Common myeloid progenitor, CD34-positive (primary cell): ENCODE data around the gene SURF2.

Experiments used
- CTCF ChIA-PET: fragments of 350-600 bp; sonication (Branson Sonifier 250); formaldehyde crosslinking; loops from one replicate; lab custom pipeline; 2021; ENCODE audit warnings: antibody characterized with exemption; lab: Charles Lee
- POLR2A ChIA-PET: fragments of 350-600 bp; sonication (Branson Sonifier 250); formaldehyde crosslinking; loops from one replicate; lab custom pipeline; 2021; ENCODE audit warnings: antibody characterized with exemption; lab: Charles Lee
- DNase-seq, 3 donors: peaks; one replicate each; pipeline versions ENCODE4 v3.0.0 to v3.0.0-alpha.2; 2013
- H3K27ac ChIP-seq, 2 experiments: 1 replicate in 1 of 2; 2 replicates in 1 of 2; pipeline ENCODE4 v1.7.0; 2013; ENCODE audit warnings: inconsistent platforms in 2 of 2, low read length in 2 of 2, mild to moderate bottlenecking in 2 of 2, low read depth in 1 of 2, moderate library complexity in 1 of 2; ENCODE audit not compliant: severe bottlenecking in 2 of 2, insufficient read depth in 1 of 2, poor library complexity in 1 of 2
- H3K27me3 ChIP-seq, 5 experiments: replicated peaks in 2 of 5; 1 replicate in 3 of 5; 2 replicates in 2 of 5; pipeline versions ENCODE4 v1.6.1 to v1.7.0; 2013; ENCODE audit warnings: low read length in 4 of 5, mild to moderate bottlenecking in 2 of 5, moderate library complexity in 2 of 5, inconsistent platforms in 1 of 5; ENCODE audit not compliant: insufficient read depth in 5 of 5, control insufficient read depth in 4 of 5
- H3K36me3 ChIP-seq, 4 experiments: 1 replicate in 2 of 4; 2 replicates in 2 of 4; pipeline versions ENCODE4 v1.6.1 to v1.7.0; 2013; ENCODE audit warnings: low read length in 3 of 4, control low read depth in 1 of 4, mild to moderate bottlenecking in 1 of 4; ENCODE audit not compliant: control insufficient read depth in 4 of 4, insufficient read depth in 4 of 4
- H3K4me1 ChIP-seq, 4 experiments: 1 replicate in 3 of 4; 2 replicates in 1 of 4; pipeline versions ENCODE4 v1.6.1 to v1.7.1; 2013; ENCODE audit warnings: low read length in 3 of 4, mild to moderate bottlenecking in 3 of 4, control low read depth in 1 of 4, inconsistent platforms in 1 of 4, moderate library complexity in 1 of 4; ENCODE audit not compliant: control insufficient read depth in 4 of 4, insufficient read depth in 4 of 4; ENCODE audit errors: control extremely low read depth in 1 of 4
- H3K4me3 ChIP-seq, 7 experiments: 1 replicate in 4 of 7; 2 replicates in 3 of 7; pipeline versions ENCODE4 v1.5.1 to v1.7.0; 2013; ENCODE audit warnings: mild to moderate bottlenecking in 7 of 7, low read length in 6 of 7, moderate library complexity in 6 of 7, inconsistent platforms in 2 of 7, low read depth in 2 of 7, control low read depth in 1 of 7; ENCODE audit not compliant: insufficient read depth in 4 of 7, control insufficient read depth in 1 of 7; ENCODE audit errors: extremely low read depth in 1 of 7
- H3K9me3 ChIP-seq, 5 experiments: 1 replicate in 4 of 5; 2 replicates in 1 of 5; pipeline versions ENCODE4 v1.6.1 to v1.7.1; 2013; ENCODE audit warnings: low read length in 4 of 5, mild to moderate bottlenecking in 2 of 5, inconsistent platforms in 1 of 5, low read depth in 1 of 5, moderate library complexity in 1 of 5; ENCODE audit not compliant: control insufficient read depth in 4 of 5, insufficient read depth in 2 of 5; ENCODE audit errors: control extremely low read depth in 1 of 5
- WGBS: methylation state at CpG from one replicate; pipeline ENCODE4 v1.1.5; 2013; ENCODE audit not compliant: insufficient coverage; 5-methylcytosine and 5-hydroxymethylcytosine counted together

The SURF2 gene

GRCh38 chr9:133342069-133342406 lies 14.3 kb upstream of the SURF2 start:
- WGBS = 95% methylated on average over 12 of the region's 12 CpGs
- Histone ChIP-seq H3K36me3 (peaks cover 6 to 69% (median 33%) of the 10 kb centered on the region in 4 experiments), H3K27ac (peak overlapping the region in 1 of 2 experiments; percentile 65)

GRCh38 chr9:133342570-133342969 lies 13.8 kb upstream of the SURF2 start:
- DNase-seq = peak in 2 of 3 donors; percentile 26 to 31
- POLR2A ChIA-PET = no interaction called here
- H3K4me3 ChIP-seq = no peak overlapping the region
- peaks cover 6 to 69% (median 33%) of the 10 kb centered on the region in 4 experiments for H3K36me3 ChIP-seq
- H3K9me3 ChIP-seq = no peaks in the 10 kb centered on the region
- H3K27ac ChIP-seq = peak overlapping the region in 1 of 2 experiments; percentile 65
- WGBS = 90% methylated on average over 11 of the region's 11 CpGs
- CTCF ChIA-PET = interaction anchor here (0.8 to 3.0 kb wide), 9 partner anchors 8 to 156 kb away, joined by 3 to 18 read pairs (median 8); no protein-coding TSS in a partner anchor
- H3K4me1 ChIP-seq = peaks cover 3 to 62% (median 60%) of the 10 kb centered on the region in 4 experiments
- no peaks in the 10 kb centered on the region for H3K27me3 ChIP-seq

More at GRCh38 chr9:133342069-133342406, 14.3 kb upstream of the SURF2 start:
- ChIA-PET POLR2A (interaction anchor here (0.9 kb wide), 1 partner anchor 133 kb away, joined by 3 read pairs; no protein-coding TSS in a partner anchor), CTCF (interaction anchor here (0.8 to 3.0 kb wide), 10 partner anchors 8 to 156 kb away, joined by 3 to 18 read pairs (median 6); no protein-coding TSS in a partner anchor)
- Histone ChIP-seq H3K4me3 (peak overlapping the region in 1 of 7 experiments; percentile 23), H3K9me3 (no peaks in the 10 kb centered on the region), H3K27me3 (no peaks in the 10 kb centered on the region), H3K4me1 (peaks cover 3 to 61% (median 57%) of the 10 kb centered on the region in 4 experiments)
- no peak for DNase-seq

GRCh38 chr9:133344071-133344470 lies 12.3 kb upstream of the SURF2 start:
- Histone ChIP-seq H3K4me1 (peaks cover 6 to 63% (median 61%) of the 10 kb centered on the region in 4 experiments), H3K27ac (no peak overlapping the region), H3K4me3 (no peak overlapping the region), H3K36me3 (peaks cover 7 to 67% (median 30%) of the 10 kb centered on the region in 4 experiments), H3K9me3 (no peaks in the 10 kb centered on the region), H3K27me3 (no peaks in the 10 kb centered on the region)
- POLR2A ChIA-PET = no interaction called here
- CTCF ChIA-PET = interaction anchor here (0.9 to 1.9 kb wide), 3 partner anchors 13 to 156 kb away, joined by 3 to 9 read pairs (median 4); no protein-coding TSS in a partner anchor
- 97% methylated on average over 18 of the region's 19 CpGs for WGBS
- DNase-seq = no peak

GRCh38 chr9:133344979-133345378 lies 11.4 kb upstream of the SURF2 start:
- no peaks in the 10 kb centered on the region for H3K27me3 ChIP-seq
- WGBS = 96% methylated on average over 11 of the region's 12 CpGs
- no peaks in the 10 kb centered on the region for H3K9me3 ChIP-seq
- DNase-seq = no peak
- ChIA-PET CTCF (interaction anchor here (1.5 kb wide), 1 partner anchor 157 kb away, joined by 4 read pairs; no protein-coding TSS in a partner anchor), POLR2A (no interaction called here)
- no peak overlapping the region for H3K27ac ChIP-seq
- peaks cover 4 to 63% (median 61%) of the 10 kb centered on the region in 4 experiments for H3K4me1 ChIP-seq
- H3K36me3 ChIP-seq = peaks cover 11 to 70% (median 34%) of the 10 kb centered on the region in 4 experiments
- H3K4me3 ChIP-seq = no peak overlapping the region

DNA sequence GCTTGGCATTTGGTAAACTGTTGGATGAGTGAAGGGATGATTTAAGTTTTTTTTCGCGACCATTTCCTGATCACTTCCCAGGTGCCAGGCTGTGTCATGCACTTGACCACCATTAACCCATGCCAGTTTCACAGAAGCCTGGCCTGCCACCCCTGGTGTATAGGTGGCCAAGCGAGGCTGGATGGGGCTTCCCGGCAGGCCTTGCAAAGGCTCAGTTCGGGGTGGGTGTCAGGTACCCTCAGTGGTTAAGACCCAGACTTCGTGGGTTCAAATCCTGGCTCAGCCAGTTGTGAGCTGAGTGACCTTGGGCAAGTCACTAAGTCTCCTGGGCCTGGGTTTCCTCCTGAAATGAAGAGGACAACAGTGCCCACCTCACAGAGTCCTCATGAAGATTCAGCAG lies 10.8 kb upstream of the SURF2 start:
- H3K4me1 ChIP-seq = peaks cover 4 to 58% (median 55%) of the 10 kb centered on the region in 4 experiments
- H3K27ac ChIP-seq = no peak overlapping the region
- no peak overlapping the region for H3K4me3 ChIP-seq
- CTCF ChIA-PET = interaction anchor here (1.6 kb wide), 1 partner anchor 165 kb away, joined by 3 read pairs; no protein-coding TSS in a partner anchor
- POLR2A ChIA-PET = no interaction called here
- H3K9me3 ChIP-seq = no peaks in the 10 kb centered on the region
- WGBS = 100% methylated on average over 4 of the region's 6 CpGs
- H3K27me3 ChIP-seq = no peaks in the 10 kb centered on the region
- H3K36me3 ChIP-seq = peaks cover 15 to 71% (median 41%) of the 10 kb centered on the region in 4 experiments
- DNase-seq = no peak

GRCh38 chr9:133346021-133346785 lies 10.1 kb upstream of the SURF2 start:
- ChIA-PET CTCF (interaction anchor here (0.9 to 1.6 kb wide), 2 partner anchors 9 to 165 kb away, joined by 3 to 5 read pairs; no protein-coding TSS in a partner anchor), POLR2A (no interaction called here)
- Histone ChIP-seq H3K27me3 (no peaks in the 10 kb centered on the region), H3K27ac (peak overlapping the region in 1 of 2 experiments; percentile 83), H3K9me3 (no peaks in the 10 kb centered on the region), H3K4me3 (peak overlapping the region in 4 of 7 experiments; percentile 98 to 100 (median 99)), H3K4me1 (peaks cover 4 to 52% (median 49%) of the 10 kb centered on the region in 4 experiments), H3K36me3 (peaks cover 18 to 71% (median 47%) of the 10 kb centered on the region in 4 experiments)
- no peak for DNase-seq
- 86% methylated on average over 14 of the region's 15 CpGs for WGBS
